ENCODE results near the gene BANF2. TPM values are rescaled to one million over a fixed set of nuclear protein-coding genes. Genes with fewer than 3 reads are reported as not detected.

The BANF2 gene
- total RNA-seq, 1 donor from 2014 or later: not detected

DNA sequence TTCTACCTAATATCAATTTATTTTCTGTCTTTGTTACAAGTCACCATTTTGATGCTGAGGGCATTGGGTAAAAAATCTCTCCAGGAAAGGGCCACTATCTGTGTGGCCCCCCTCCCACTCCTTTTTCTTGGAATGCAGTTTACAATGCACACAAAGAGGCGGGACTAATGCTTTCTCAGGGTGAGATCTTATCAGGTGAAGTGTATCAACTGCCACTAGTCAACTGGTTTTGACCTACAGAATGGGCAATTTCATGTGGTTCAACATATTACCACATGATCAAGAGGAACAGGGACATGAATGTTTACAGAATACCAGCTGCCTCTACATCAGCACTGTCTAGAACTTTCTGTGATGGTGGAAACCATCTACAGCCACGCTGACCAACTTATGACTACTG lies 21.5 kb upstream of the BANF2 start:
- Mint-ChIP-seq H3K27ac (no peak overlapping the region), H3K4me1 (peaks cover 28% of the 10 kb centered on the region), H3K36me3 (peaks cover 4% of the 10 kb centered on the region), H3K27me3 (ENCODE audit: low read depth) (peaks cover 4% of the 10 kb centered on the region), H3K4me3 (no peak overlapping the region), H3K9me3 (no peaks in the 10 kb centered on the region)
- TF ChIP-seq, protein P1, sequence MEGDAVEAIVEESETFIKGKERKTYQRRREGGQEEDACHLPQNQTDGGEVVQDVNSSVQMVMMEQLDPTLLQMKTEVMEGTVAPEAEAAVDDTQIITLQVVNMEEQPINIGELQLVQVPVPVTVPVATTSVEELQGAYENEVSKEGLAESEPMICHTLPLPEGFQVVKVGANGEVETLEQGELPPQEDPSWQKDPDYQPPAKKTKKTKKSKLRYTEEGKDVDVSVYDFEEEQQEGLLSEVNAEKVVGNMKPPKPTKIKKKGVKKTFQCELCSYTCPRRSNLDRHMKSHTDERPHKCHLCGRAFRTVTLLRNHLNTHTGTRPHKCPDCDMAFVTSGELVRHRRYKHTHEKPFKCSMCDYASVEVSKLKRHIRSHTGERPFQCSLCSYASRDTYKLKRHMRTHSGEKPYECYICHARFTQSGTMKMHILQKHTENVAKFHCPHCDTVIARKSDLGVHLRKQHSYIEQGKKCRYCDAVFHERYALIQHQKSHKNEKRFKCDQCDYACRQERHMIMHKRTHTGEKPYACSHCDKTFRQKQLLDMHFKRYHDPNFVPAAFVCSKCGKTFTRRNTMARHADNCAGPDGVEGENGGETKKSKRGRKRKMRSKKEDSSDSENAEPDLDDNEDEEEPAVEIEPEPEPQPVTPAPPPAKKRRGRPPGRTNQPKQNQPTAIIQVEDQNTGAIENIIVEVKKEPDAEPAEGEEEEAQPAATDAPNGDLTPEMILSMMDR (IDR thresholded peaks at IDR 0.05; ENCODE audit: unreplicated experiment): no peak
- no peak for DNase-seq (ENCODE audit: low spot score in 2 of 2, unreplicated experiment in 2 of 2)

DNA sequence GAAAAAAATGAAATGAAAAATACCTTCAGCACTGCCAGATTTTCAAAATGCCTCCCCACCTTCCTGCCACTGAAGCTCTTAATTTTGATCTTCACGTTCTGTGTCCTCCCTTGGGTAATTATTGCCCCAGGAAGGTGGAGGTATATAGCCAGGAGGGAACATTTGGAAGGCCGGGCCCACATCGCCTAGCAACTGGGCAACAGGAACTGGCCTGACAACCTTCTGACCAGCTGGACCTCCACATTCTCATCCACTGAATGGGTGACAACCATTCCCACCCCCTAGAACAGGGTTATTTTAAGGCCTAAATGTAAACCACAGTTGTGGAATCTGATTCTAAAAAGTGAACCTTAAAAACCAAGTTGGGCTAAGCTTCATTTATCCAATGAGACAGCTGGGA lies 20.9 kb upstream of the BANF2 start:
- peaks cover 7% of the 10 kb centered on the region for H3K27me3 Mint-ChIP-seq (ENCODE audit: low read depth)
- H3K27ac Mint-ChIP-seq: no peak overlapping the region
- H3K36me3 Mint-ChIP-seq: peaks cover 4% of the 10 kb centered on the region
- H3K9me3 Mint-ChIP-seq: no peaks in the 10 kb centered on the region
- H3K4me1 Mint-ChIP-seq: peaks cover 28% of the 10 kb centered on the region
- no peak for DNase-seq (ENCODE audit: low spot score in 2 of 2, unreplicated experiment in 2 of 2)
- TF ChIP-seq, protein P1 (IDR thresholded peaks at IDR 0.05; ENCODE audit: unreplicated experiment): no peak
- no peak overlapping the region for H3K4me3 Mint-ChIP-seq

DNA sequence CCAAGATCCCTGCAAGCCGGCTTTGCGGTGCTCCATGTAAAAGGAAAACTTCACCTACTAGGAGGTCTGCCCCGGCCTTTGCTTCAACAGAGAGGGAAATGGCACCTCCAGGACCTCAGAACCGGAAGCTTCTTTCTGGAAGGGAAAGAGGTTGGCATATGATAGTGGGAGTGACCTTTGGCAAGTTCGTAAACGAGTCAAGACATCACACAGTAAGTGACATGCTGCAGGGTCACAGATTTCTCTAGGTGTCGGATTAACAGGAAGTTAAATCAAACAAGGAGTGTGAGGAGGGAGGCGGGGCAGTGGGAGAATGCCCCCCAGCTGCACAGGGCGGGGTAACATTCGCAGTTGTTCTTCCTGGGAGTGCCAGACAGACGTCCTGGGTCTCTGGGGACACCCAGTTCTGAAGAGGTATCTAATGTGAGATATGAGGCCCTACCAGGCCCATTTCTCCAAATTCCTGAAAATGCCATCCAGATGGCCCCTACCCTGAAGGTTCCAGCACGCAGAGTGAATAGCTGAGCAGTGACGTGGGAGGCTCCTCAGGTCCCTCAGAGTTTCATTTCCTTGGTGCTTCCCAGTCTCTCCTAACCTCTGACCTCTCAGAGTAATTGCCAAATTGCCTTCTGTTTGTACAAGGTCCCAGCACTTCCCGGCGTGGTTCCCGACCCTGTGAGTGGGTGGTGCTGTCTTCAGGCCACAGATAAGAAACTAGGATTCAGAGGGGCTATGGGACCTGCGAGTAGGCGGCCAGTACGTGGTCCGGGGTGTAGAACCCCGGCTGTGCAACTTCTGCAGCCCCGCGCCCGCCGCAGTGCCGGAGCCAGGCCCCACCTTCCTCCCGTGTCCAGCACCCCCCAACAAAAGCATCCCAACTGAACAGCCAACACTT lies 19.6 kb upstream of the BANF2 start:
- Mint-ChIP-seq H3K4me1 (peaks cover 28% of the 10 kb centered on the region), H3K9me3 (no peaks in the 10 kb centered on the region), H3K27ac (peak overlapping the region; percentile 89), H3K27me3 (ENCODE audit: low read depth) (peaks cover 19% of the 10 kb centered on the region), H3K36me3 (peaks cover 4% of the 10 kb centered on the region), H3K4me3 (peak overlapping the region; percentile 89)
- DNase-seq (ENCODE audit: low spot score in 2 of 2, unreplicated experiment in 2 of 2): peak in 1 of 2 experiments; percentile 43
- TF ChIP-seq, protein P1 (IDR thresholded peaks at IDR 0.05; ENCODE audit: unreplicated experiment): no peak

DNA sequence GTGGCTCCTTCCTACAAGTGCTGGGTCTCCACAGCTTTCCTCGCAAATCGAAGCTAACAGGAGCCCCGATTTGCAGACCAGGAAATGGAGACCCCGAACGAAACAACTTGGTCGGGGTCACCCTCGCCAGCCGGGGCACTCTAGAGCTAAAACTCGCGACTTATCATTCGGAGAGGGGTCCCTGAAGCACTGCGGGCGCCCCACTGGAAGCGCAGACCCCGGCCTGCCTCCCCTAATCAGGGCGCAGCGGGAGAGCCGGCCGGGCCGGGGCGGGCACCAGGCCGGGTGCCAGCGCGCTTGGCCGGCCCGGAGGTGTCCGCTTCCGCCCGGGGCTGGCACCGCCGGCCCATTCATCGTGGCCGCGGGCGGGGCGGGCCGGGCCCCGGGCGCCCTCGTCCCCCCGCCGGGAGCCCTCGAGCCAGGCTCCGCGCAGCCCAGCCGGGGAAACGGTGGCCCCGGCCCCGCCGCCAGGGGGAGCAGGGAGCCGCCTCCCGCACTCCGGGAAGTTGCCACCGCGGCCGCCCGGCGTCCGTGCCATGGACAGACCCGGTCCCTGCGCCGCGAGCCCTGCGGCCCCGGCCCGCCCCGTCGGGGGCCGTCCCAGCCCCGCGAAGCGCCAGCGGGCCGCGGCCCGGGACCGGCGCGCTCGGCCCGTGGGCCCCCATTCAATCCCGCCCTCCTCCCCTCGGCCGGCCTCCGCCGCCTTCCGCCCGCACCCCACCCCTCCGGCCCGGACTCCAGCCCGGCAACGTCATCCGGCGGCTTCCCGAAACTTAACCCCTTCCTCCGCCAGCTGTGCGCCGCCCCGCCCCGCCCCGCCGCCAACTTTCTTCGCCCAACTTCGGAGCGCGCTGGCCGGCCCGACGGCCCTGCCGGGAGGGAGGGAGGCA lies 18.7 kb upstream of the BANF2 start:
- Mint-ChIP-seq H3K27me3 (ENCODE audit: low read depth) (peaks cover 23% of the 10 kb centered on the region), H3K27ac (peak overlapping the region; percentile 89), H3K4me1 (peaks cover 28% of the 10 kb centered on the region), H3K4me3 (peak overlapping the region; percentile 89), H3K9me3 (no peaks in the 10 kb centered on the region), H3K36me3 (peaks cover 4% of the 10 kb centered on the region)
- DNase-seq (ENCODE audit: low spot score in 2 of 2, unreplicated experiment in 2 of 2): peak; percentile 75 to 93
- TF ChIP-seq, protein P1 (IDR thresholded peaks at IDR 0.05; ENCODE audit: unreplicated experiment): peak; percentile 61

DNA sequence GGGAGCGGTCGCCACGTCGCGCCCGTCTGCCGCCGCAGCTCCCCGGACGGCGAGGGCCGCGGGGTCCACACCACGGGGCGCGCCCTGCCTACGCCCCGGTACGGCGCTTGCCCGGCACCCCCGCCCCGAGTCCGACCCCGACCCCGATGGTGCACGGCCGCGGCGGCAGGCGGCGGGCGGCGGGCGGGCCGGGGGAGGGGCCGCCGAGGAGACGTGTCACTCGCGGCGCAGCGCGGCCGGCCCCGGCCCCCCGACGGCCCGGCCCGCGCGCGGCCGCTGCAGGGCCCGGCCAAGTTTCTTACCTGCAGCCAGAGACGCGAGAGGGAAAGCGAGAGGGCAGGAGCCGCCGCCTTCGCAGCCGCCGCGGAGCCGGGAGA lies 18.1 kb upstream of the BANF2 start:
- Mint-ChIP-seq H3K27me3 (ENCODE audit: low read depth) (peaks cover 27% of the 10 kb centered on the region), H3K4me1 (peaks cover 28% of the 10 kb centered on the region), H3K27ac (no peak overlapping the region), H3K4me3 (peak overlapping the region; percentile 77), H3K9me3 (peaks cover under 1% of the 10 kb centered on the region), H3K36me3 (peaks cover 4% of the 10 kb centered on the region)
- no peak for DNase-seq (ENCODE audit: low spot score in 2 of 2, unreplicated experiment in 2 of 2)
- TF ChIP-seq, protein P1 (IDR thresholded peaks at IDR 0.05; ENCODE audit: unreplicated experiment): no peak

Data from mesothelial cell of epicardium (in vitro differentiated cells).